HFF-Myc (cell line): Measurements from ENCODE around the gene PRLR.

Source experiments
- DNase-seq: peaks from one replicate; pipeline ENCODE4 v3.0.0-alpha.2; 2011; ENCODE audit warnings: low read depth; ENCODE audit errors: extremely low read depth
- H3K4me3 ChIP-seq: replicated peaks from 2 replicates; pipeline ENCODE4 v1.5.1; 2011; ENCODE audit warnings: low read depth, mild to moderate bottlenecking, control low read depth, low read length
- CTCF ChIP-seq: IDR thresholded peaks from 2 replicates; pipeline ENCODE4 v1.5.1; 2012; ENCODE audit warnings: mild to moderate bottlenecking, low read depth, low read length, control low read depth; ENCODE audit errors: missing control alignments

PRLR gene

DNA sequence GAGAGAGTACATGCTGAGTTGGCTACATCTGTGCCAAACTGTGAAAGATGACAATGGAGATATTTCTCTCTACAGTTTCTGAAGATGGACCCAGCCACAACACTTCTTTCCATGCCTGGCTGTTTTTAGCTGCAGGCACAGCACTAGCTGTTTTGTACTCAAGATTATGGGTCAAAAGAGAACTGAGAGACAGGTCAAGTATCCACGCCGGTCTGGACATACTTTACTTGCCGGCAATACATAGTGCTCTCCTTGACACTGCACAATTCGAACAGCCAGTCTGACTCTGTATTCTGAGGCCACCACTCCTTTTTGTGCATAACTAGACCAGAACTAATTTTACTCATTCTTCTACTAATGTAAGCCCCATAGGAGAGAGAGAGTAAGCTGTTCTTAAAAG is 2.6 kb downstream of the PRLR start:
- no peak for TF ChIP-seq CTCF
- H3K4me3 ChIP-seq: no peak overlapping the region
- no peak for DNase-seq

DNA sequence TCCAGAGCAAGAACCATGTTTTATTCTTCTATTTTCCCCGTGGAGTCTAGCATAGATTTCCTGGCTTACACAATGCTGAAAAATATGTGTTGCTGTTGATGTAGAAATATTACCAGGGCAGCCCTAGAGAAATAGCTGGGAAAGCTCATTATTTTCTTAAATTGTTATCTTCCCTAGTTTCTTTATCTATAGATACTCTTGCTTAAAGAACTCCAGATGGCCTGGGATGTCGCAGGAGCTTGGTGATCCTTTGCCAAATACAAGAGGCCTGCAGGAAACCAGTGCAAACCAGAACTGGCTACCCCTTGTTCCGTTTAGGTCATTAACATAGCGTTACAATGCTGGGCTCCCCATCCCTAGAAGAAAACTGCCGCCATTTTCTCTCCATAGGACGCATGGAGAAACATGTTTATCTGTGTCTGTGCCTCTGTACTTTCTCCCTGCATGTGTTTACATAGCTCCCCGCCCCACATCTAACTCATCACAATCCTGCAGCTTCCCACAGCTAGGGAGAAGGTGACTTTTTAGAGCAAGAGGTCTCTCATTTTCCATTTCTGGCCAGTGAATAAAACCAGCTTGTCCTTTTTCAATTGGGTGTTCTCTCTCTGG is 6.4 kb downstream of the PRLR start:
- H3K4me3 ChIP-seq: no peak overlapping the region
- DNase-seq: no peak
- no peak for TF ChIP-seq CTCF

DNA sequence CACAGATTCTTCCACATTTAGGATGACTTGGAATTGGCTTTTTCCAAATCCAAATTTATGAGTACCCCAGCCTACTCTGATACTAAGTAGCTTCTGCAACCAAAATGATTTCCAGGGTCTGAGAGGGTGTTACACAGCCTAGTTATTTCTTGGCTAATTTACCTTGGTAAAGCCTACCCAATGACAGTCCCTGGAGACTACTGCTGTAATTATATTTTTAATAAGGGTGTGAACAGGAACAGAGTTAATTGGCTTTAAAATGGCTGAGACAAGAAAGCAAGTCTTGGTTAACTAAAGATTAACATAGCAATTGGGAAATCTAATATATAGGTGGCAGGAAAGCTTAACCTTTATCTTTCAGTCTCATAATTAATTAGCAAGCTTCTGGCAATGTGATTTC is 9.3 kb downstream of the PRLR start:
- no peak overlapping the region for H3K4me3 ChIP-seq
- no peak for DNase-seq
- no peak for TF ChIP-seq CTCF

DNA sequence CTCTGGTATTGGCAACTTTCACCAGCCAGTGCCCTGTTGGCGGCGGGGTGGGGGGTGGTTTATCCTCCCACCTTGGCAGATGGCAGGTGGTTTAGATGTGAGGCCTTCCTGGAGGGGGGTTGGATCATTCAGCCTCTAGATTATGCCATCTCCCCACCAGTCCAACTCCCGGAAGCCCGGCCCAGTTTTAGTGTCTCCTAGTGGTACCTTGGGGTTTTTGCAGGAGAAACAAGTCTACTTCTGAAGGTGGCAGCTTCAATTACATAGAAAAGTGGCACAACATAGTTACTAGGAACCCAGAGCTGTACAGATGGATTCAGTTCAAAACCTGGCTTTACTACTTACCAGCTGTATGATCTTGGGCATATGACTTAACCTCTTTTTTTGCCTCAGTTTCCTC is 11.3 kb downstream of the PRLR start:
- DNase-seq: no peak
- no peak overlapping the region for H3K4me3 ChIP-seq
- no peak for TF ChIP-seq CTCF

- no peak overlapping the region for H3K4me3 ChIP-seq
- no peak for TF ChIP-seq CTCF
- no peak for DNase-seq
Measured at GRCh38 chr5:35214051-35214450, 16.2 kb downstream of the PRLR start.

DNA sequence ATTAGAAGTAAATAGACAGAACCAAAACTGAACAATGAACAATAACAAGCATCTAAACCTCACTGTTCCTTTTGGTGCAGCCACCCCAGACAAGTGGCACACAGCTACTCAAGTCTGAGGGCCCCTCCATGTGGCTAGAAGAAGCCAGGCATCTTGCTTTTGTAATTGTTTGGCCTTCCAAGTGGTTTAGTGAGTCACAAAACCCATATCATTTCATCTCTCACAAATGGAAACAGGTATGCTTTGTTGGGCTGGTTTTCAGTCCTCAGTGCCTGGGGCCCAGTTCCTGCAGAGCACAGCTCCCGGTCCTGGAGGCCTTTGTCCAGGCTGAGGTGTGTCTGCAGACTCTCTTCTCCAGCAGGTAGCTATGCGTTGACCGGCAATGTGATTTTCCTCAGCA is 16.7 kb downstream of the PRLR start:
- no peak for TF ChIP-seq CTCF
- no peak for DNase-seq
- H3K4me3 ChIP-seq: no peak overlapping the region
